GM21360 (cell line): ENCODE results near the gene CD109.
A peak's percentile ranks its signal among the peaks of the same experiment; 100 is the strongest.
"Not testable (repeated sequence)": the region's sequence is repeated elsewhere in the genome, so short reads cannot be mapped to it uniquely, and the experiment has no call there.

Source experiments
- ATAC-seq: cut with Tn5 transposase; IDR thresholded peaks from one replicate; pipeline ENCODE4 v1.9.1; 2021; ENCODE audit warnings: mild to moderate bottlenecking, moderate library complexity; ENCODE audit not compliant: unreplicated experiment

Gene CD109

DNA sequence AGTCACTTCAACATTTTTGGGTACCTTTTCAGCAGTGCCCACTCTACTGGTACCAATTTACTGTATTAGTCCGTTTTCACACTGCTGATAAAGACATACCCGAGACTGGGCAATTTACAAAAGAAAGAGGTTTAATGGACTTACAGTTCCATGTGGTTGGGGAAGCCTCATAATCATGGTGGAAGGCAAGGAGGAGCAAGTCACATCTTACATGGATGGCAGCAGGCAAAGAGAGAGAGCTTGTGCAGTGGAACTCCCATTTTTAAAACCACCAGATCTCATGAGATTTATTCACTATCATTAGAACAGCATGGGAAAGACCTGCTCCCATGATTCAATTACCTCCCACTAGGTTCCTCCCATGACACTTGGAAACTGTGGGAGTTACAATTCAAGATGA is 12.4 kb upstream of the CD109 start:
- not testable (repeated sequence) for ATAC-seq

DNA sequence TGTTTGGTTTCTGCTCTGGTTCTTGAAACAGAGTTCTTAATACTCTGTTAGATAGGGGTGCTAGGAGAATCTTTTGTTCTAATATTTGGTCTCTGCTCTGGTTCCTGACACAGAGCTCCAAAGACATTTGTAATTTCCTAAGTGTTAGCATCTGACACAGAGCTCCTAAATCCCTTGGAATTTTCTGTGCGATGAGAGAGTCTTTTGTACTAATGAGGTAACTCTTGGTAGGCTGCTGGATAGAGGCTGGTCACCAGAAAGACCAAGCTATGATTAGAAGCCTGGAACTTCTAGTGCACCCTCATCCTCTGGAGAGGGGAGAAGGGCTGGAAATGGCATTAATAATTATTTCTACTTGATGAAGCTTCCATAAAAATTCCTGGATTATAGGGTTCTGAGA is 7.7 kb upstream of the CD109 start:
- ATAC-seq: no peak

DNA sequence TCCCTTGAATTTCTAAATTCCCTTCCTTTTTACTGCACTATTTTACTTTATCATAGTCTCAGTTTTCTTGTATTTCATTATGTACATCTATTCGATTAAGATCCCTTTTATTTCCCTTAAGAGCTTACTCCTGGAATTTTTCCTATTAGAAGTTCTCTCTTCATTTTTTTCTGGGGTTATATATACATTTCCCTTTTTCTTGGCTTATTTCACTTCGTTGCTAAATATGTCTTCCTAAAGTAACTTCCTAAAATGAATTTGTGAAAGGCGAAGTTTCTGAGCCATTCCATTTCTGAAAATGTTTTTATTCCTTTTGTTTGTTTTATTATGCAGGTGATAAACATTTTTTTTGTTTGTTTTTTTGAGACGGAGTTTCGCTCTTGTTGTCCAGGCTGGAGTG is 5.9 kb upstream of the CD109 start:
- ATAC-seq: no peak

DNA sequence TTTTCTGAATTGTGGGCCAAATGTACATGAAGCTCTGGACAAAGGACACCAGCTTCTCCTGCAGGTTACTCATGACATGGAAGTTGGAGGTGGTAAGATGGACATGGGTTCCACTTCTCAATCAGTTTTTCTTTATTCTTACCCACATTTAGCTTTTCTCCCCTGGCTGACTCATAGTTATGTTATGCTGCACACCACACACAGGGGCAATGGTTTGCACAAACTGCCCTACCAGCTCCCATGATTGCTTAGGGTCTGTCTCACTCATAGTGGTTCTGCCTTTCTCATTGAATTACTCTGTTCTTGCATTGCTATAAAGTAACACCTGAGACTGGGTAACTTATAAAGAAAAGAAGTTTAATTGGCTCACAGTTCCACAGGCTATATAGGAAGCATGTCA is 4.5 kb upstream of the CD109 start:
- no peak for ATAC-seq

DNA sequence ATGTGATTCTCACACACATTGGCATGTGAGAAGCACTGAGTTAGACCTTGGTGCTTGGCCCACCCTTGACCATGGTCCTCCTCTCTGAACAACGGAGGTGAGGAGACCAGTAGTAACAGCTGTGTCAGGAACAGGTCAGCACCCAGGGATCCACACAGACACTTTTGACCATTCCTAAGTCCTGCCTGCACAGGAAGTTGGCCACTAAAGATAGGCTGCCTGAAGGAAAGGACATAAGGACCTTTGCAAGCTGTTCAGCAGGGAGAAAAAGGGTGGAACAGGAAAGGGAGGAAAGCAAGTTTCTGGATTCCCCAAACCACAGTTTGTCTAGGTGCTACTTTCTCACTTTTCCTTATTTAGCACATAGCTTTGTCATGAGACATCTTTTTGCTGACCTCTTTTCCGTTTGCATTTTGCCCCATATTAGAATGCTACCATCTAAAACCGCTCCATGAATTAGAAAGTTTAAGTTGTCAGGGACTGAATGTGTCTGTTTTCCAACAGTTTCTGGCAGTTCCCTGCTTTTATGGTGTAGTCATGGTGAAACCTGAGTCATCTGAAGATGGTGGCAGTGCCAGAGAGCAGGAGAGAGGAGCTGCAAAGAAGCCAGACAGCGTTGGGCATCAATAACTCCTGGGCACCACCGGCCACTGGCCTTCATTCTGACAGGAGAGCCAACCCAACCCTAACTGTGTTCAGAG is 1.1 kb upstream of the CD109 start:
- no peak for ATAC-seq

DNA sequence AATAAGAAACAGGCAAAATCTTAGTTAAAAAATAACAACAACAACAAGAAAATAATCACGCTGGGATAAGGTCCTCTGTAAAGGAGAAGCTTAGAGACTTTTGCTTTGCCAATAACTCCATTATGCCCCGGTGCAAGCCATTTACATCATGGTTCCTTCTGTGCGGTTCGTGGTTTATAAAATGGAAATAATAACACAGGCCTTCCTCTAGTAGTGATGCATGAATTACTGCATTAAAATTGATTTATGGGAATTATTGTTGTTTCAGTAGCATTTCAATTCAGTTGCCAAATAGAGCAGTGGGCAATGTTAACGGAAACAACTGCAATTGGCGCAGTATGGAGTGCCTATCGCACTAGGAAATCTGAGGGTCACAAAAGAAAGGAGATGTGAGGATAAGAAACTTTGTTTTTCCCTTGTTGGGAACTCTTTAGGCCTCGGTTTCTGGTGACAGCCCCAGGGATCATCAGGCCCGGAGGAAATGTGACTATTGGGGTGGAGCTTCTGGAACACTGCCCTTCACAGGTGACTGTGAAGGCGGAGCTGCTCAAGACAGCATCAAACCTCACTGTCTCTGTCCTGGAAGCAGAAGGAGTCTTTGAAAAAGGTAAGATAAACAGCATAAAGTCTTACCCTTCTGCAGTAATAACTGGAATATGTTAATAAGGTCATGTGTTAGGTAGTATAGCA is 1.1 kb downstream of the CD109 start:
- ATAC-seq: no peak

DNA sequence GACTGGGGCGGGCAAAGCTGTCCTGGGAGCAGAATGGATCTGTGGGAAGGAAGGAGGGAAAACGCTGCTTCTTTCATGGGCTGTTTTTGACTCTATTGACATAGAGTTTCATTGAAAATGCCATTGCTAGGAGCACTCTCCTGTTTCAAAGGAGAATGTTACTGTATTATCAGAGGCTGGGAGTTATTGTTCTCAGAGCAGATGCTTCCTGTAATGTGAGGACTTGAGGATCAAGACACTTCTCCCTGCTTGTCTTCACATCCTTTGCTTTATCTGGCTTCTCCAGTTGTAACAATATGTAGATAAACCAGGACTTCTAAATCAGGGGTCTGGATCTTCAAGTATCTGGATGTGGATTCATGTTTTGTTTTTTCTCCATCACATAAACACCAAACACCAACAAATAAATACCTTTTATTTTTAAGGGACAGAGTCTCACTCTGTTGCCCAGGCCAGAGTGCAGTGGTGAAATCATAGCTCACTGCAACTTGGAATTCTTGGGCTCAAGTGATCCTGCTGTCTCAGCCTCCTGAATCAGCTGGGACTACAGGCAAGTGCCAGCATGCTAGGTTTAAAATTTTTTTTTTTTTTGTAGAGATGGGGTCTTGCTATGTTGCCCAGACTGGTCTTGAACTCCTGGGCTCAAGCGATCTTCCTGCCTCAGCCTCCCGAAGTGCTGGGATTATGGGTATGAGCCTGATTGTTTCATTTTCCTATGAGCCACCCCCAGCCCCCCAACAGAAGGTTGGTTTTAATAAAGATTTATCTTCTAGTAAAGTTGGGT is 3.9 kb downstream of the CD109 start:
- no peak for ATAC-seq

DNA sequence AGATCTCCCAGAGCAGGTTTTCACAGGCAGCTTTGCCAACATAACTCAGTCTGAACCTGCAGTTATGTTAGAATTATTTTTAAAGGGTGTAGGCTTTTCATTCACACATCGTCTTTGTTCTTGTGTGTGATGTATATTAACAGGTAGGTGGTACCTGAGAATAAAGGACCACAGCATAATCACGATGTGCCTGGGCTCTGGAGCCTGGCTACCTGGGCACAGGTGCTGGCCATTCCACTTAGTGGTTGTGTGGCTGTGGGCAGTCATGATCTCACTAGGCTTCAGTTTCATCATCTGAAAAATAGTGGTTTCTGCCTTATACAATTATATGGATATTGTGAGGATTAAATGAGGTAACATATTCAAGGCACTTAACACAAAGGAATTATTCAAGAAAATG is 6.4 kb downstream of the CD109 start:
- ATAC-seq: no peak

DNA sequence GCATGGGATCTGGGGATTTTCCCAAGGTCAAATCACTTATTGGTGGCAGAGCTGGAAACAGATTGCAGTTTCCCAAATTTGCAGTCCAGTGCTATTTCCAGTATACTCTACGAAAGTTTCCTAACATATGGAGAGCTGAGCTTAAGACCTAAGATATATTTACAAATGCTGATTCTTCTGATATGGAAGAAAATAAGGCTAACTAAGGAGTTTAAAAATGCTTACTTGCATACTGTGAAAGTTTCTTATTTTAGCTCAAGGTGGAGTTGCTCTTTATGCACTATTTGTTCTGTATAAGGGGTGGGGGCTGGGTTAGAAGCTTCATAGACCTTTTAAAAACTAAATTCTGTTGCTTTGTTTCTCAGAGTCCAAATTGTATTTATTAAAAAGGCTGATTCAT is 7.5 kb downstream of the CD109 start:
- no peak for ATAC-seq

DNA sequence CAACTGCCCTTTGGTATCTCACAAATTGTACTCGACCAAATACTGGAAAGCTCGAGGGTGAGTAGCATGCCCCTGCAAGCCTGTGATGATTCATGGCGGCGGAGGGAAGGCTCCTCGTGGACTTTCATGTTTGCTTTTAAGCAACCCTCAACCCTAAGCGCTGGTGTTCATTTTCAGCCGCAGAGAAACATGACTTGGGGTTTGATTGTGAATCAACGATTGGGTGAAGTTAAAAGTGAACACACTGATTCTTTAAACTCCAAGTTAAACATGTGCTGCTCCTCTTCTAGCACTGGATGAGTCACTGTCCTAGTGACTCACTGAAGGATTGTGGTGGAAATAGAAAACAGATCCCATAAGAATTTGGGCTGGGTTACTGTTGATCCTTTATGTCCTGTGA is 8.3 kb downstream of the CD109 start:
- ATAC-seq: no peak

DNA sequence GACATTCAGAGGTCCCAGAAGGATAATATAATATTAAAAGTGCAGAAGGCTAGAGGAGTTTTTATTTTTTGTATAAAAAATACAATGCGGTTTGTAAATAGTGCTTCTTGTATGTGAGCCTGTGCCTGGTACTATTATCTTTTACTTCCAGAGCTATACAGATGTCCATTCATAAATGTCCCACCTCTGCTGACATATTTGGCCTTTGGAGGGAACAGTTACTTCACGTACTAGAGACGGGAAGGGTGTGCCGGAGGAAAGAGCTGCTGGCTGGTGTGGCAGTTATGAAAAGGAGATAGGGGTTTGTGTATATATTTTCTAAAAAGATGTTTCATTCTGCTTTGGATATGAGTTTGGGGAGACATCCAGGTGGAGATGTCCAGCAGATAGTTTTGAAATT is 8.8 kb downstream of the CD109 start:
- no peak for ATAC-seq

DNA sequence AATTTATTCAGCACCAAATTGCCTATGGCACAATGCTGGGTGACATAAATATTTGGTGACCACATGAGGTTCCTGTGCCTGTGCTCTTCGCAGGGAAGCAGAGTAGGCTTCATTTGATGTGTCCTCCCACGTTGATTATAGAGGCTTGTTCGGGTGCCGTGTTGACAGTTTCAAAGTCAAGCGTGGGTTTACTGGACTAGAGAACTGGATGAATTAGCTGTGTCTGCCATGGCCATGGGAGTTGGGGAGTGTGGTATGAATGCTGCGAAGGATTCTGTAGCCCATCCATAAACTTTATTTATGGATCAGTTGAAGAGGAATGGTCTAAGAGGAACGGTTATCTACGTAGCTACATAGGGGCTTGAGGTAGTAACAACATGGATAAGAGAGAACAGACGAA is 11.0 kb downstream of the CD109 start:
- ATAC-seq: no peak

DNA sequence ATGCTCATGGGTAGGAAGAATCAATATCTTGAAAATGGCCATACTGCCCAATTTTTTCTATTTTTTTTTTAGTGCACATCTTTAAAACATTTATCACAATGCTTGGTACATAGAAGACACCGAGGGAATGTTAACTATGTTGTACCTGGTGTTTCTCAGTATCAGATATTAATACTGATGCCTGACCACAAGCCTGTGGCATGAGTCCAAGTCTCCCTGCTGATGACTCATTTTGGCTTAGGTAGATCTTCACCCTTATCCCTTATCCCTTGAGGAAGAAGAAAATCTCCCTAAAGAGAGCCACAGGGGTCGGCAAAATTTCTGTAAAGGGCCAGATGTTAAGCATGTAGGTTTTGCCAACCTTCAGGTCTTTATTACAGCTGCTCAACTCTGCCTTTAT is 14.5 kb downstream of the CD109 start:
- no peak for ATAC-seq

DNA sequence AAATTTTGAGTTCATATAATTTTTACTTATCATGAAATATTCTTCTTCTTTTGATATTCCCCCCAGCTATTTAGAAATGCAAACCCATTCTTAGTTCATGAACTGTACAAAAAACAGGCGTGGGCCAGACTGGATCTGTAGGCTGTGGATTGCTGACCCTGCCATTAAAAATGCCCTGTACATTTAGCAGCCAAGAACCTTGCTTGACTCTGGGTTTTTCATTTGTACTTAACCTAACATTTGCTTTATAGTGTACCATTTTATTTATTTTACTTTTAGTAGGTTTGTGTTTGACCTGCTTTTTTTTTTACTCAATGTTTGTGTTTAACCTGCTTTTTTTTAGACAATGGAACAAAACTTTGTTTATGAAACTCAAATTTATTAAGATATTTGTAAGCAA is 14.9 kb downstream of the CD109 start:
- no peak for ATAC-seq

DNA sequence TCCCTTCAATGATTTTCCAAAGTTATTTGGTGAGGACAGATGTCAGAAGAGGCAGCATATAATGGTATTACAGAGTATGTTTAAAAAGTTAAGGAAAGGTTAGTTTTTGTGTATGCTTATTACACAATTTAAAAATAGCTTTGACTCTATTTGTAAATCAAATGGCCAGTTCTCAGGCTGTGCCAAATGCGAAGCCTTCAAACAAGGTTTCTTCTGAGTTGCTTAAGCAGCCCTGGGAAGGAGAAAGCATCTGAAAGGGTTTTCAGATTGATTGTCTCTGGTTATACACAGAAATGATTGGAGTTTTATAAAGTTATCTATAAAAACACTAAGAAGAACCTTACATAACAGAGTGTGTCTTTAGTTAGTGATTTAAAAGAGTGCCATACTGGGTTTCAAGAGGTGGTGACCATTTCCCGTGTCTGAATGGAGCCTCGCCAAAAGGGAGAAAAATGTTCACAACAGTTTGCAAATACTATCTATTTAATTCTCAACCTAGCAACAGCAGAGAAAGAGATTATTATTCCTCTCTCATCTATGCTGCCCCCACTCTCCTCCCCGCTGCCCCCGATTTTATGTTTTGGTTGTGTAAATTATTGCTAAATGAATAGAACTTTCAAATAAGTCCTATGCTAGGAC is 16.7 kb downstream of the CD109 start:
- ATAC-seq: no peak

DNA sequence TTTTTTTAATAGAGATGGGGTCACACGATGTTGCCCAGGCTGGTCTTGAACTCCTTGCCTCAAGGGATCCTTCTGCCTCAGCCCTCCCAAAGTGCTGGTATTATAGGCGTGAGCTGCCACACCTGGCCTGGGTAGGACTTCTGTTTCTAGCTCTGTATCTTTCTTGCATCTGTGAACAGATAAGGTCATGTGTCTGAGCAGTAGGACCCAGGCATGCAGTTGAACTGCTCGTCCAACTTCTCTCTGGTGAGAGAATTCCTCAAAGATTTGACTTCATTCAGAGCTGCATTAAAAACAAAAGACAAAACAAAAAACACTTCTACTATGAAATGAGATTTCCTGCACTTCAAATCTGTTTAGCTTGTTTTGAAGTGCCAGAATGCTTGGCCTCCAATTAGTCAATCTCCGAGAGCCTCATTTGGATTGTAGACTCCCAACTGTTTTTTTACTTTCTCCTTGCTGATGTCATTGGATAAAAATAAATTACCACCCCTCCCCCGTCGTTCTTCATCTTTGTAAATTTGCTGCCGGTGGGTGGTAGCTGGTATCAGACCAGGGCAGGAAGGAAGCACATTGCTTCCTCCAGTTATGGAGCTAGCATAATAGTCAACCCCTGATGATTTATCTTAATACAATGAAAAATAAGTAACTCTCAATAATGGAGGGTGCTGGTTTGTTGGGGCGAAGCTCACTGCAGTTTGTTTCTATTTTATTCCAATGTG is 17.6 kb downstream of the CD109 start:
- ATAC-seq: no peak

DNA sequence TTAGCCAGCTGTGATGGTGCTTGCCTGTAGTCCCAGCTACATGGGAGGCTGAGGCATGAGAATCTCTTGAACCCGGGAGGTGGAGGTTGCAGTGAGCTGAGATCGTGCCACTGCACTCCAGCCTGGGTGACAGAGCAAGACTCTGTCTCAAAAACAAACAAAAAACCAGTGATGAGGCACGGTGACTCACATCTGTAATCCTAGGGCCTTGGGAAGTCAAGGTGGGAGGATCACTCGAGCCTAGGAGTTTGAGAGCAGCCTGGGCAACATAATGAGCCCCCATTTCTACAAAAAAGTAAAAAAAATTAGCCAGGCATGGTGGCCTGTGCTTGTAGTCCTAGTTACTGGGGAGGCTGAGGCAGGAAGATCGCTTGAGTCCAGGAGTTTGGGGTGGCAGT is 19.1 kb downstream of the CD109 start:
- not testable (repeated sequence) for ATAC-seq

DNA sequence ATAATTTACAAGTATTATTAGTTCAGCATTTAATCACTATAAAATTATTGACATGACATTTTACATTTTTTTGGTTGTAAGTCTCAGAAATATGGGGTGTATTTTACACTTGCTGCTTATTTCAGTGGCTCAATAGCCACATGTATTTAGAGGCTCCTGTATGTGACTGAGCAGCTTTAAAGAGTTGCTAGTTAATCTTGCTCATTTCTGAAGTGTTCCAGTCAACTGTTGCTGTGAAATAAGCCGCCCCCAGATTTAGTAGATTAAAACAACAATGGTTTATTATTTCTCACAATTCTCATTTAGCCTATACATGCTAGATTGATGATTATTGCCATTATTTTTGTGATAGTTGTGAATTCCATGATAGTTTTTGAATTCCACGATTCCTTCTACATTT is 23.0 kb downstream of the CD109 start:
- no peak for ATAC-seq

DNA sequence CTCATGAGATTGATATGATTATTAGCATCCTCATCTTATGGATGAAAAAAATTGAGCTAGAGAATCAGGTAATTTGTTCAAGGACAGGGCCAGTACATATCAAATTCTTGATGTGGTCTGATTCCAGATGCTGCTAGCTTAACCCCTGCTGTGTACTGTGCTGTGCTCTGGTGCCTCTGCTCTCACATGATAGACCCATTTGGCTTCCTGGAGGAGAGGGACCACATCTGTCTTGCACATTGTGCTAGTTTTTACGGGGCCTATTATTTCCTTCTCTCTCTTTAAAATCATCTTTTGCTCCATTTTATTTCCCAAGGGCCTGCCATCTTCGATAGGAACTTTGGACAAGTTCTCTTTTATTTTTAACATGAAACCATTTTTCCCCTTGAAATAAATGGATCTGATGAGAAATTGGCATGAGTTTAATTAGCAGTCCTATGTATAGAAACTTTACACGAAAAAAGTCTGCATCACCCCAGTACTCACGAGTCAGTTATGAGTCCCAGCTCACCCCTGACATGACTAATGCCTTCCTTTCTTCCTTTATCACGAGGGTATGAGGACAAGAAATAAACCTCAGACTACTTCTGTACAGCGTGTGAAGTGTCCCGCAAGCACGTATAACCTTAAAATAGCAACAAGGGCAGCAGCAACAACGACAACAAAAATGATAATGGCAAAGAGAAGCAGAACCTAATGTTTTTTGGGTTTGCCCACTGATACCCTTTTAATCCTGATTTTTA is 26.5 kb downstream of the CD109 start:
- ATAC-seq: peak; percentile 52

DNA sequence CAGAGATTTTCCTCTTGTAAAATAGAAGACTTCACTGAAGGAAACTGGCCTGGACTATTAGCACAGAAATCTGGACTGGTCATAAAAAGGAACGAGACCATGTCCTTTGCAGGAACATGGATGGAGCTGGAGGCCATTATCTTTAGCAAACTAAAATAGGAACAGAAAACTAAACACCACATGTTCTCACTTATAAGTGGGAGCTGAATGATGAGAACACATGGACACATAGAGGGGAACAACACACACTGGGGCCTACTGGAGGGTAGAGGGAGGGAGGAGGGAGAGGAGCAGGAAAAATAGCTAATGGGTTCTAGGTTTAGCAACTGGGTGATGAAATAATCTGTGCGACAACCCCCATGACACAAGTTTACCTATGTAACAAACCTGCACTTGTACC is 27.5 kb downstream of the CD109 start:
- not testable (repeated sequence) for ATAC-seq
